B cell (primary cell): Measurements from ENCODE around the gene CYTH4. TPM values are rescaled to one million over a fixed set of nuclear protein-coding genes. Genes with fewer than 3 reads are reported as not detected.
A peak's percentile ranks its signal among the peaks of the same experiment; 100 is the strongest.

ENCODE experiments used
- ATAC-seq: fragments of 200-7000 bp; cut with Tn5 transposase; one replicate; pipeline ENCODE4 v1.10.0; 2021; ENCODE audit warnings: low read depth, mild to moderate bottlenecking, moderate number of reproducible peaks, moderate library complexity
- CTCF ChIA-PET: fragments of 350-600 bp; sonication (Branson Sonifier 250); formaldehyde crosslinking; loops from one replicate; lab custom pipeline; 2021; ENCODE audit warnings: antibody characterized with exemption, inconsistent platforms; lab: Charles Lee
- POLR2A ChIA-PET: fragments of 350-600 bp; sonication (Branson Sonifier 250); formaldehyde crosslinking; loops from one replicate; lab custom pipeline; 2021; ENCODE audit warnings: antibody characterized with exemption; lab: Charles Lee
- DNase-seq: peaks from one replicate; pipeline ENCODE4 v3.0.0; 2013
- H2AFZ ChIP-seq: 2 replicates; pipeline ENCODE4 v1.6.1; 2012; ENCODE audit warnings: mild to moderate bottlenecking, low read depth, low read length; ENCODE audit not compliant: insufficient read depth, poor library complexity, severe bottlenecking
- H3K27ac ChIP-seq, 2 donors: 1 replicate in 1 of 2; 2 replicates in 1 of 2; pipeline ENCODE4 v1.5.1; 2012 to 2013; ENCODE audit warnings: low read length in 2 of 2, mild to moderate bottlenecking in 2 of 2, moderate library complexity in 1 of 2
- H3K27me3 ChIP-seq, 4 experiments: fragments of 200-600 bp in 1 of 4; sonication (generic) in 1 of 4; replicated peaks in 1 of 4; 1 replicate in 2 of 4; 2 replicates in 2 of 4; pipeline versions ENCODE4 v1.6.1 to v1.7.0; 2013 to 2016; ENCODE audit warnings: low read length in 3 of 4, mild to moderate bottlenecking in 2 of 4, mixed read lengths in 1 of 4, moderate library complexity in 1 of 4; ENCODE audit not compliant: insufficient read depth in 4 of 4, control insufficient read depth in 3 of 4; ENCODE audit errors: control extremely low read depth in 1 of 4
- H3K36me3 ChIP-seq, 2 experiments: replicated peaks in 1 of 2; 1 replicate in 1 of 2; 2 replicates in 1 of 2; pipeline versions ENCODE4 v1.6.1 to v1.7.1; 2013; ENCODE audit warnings: low read length in 1 of 2; ENCODE audit not compliant: insufficient read depth in 2 of 2, control insufficient read depth in 1 of 2; ENCODE audit errors: control extremely low read depth in 1 of 2, extremely low read depth in 1 of 2
- H3K4me1 ChIP-seq, 2 donors: fragments of 200-600 bp in 1 of 2; sonication (generic) in 1 of 2; 1 replicate in 1 of 2; 2 replicates in 1 of 2; pipeline versions ENCODE4 v1.5.1 to v1.6.1; 2013 to 2017; ENCODE audit warnings: low read length in 2 of 2; ENCODE audit not compliant: control insufficient read depth in 2 of 2, insufficient read depth in 2 of 2
- H3K4me2 ChIP-seq: replicated peaks from 2 replicates; pipeline ENCODE3; 2012; ENCODE audit warnings: mild to moderate bottlenecking, low read depth, low read length; ENCODE audit not compliant: poor library complexity, severe bottlenecking
- H3K4me3 ChIP-seq, 5 experiments: fragments of 200-600 bp in 1 of 5; sonication (generic) in 1 of 5; 1 replicate in 3 of 5; 2 replicates in 2 of 5; pipeline versions ENCODE4 v1.5.1 to v1.7.0; 2011 to 2016; ENCODE audit warnings: low read length in 4 of 5, mild to moderate bottlenecking in 4 of 5, low read depth in 2 of 5, control low read depth in 1 of 5, moderate library complexity in 1 of 5; ENCODE audit not compliant: insufficient read depth in 1 of 5; ENCODE audit errors: control extremely low read depth in 1 of 5, extremely low read depth in 1 of 5
- H3K79me2 ChIP-seq: fragments of 200-600 bp; sonication (generic); one replicate; pipeline ENCODE4 v1.6.0; 2016; ENCODE audit warnings: low read length; ENCODE audit not compliant: control insufficient read depth, insufficient read depth
- H3K9ac ChIP-seq: fragments of 200-600 bp; sonication (generic); 2 replicates; pipeline ENCODE4 v1.6.1; 2017; ENCODE audit warnings: mild to moderate bottlenecking, low read length, moderate library complexity
- H3K9me3 ChIP-seq, 3 donors: one replicate each; pipeline versions ENCODE4 v1.6.1 to v1.7.1; 2013; ENCODE audit warnings: low read length in 2 of 3; ENCODE audit not compliant: control insufficient read depth in 2 of 3, insufficient read depth in 1 of 3; ENCODE audit errors: control extremely low read depth in 1 of 3
- H4K20me1 ChIP-seq: 2 replicates; pipeline ENCODE4 v1.6.0; 2012; ENCODE audit warnings: mild to moderate bottlenecking, low read length; ENCODE audit not compliant: insufficient read depth, control insufficient read depth, poor library complexity, severe bottlenecking
- H3K27ac Mint-ChIP-seq: one replicate; pipeline ENCODE4 v1.8.0; 2021; ENCODE audit warnings: mixed read lengths
- H3K27me3 Mint-ChIP-seq: one replicate; pipeline ENCODE4 v1.8.0; 2021; ENCODE audit warnings: mixed read lengths
- H3K4me1 Mint-ChIP-seq: one replicate; pipeline ENCODE4 v1.8.0; 2021; ENCODE audit warnings: mixed read lengths
- H3K4me3 Mint-ChIP-seq: one replicate; pipeline ENCODE4 v1.8.0; 2021; ENCODE audit warnings: mixed read lengths
- H3K9me3 Mint-ChIP-seq: one replicate; pipeline ENCODE4 v1.8.0; 2022; ENCODE audit warnings: mixed read lengths; ENCODE audit not compliant: insufficient read depth
- EZH2 ChIP-seq: IDR thresholded peaks from 2 replicates; pipeline ENCODE4 v1.6.1; 2012; ENCODE audit warnings: borderline replicate concordance, low read depth, mild to moderate bottlenecking, moderate library complexity, low read length; ENCODE audit not compliant: insufficient read depth, poor library complexity, severe bottlenecking
- WGBS: methylation state at CpG from one replicate; pipeline ENCODE4 v1.1.5; 2013; ENCODE audit warnings: missing lambda C conversion rate; ENCODE audit not compliant: insufficient coverage; 5-methylcytosine and 5-hydroxymethylcytosine counted together
- intact Hi-C: fragments of 100-400 bp; cut with micrococcal nuclease; formaldehyde crosslinking; loops from one replicate; pipeline ENCODE4 v1.10.0; 2022
- polyA plus RNA-seq: library from polyadenylated mRNA; depleted of rRNA; stranded (reverse); fragments of >200 nt; gene quantifications from 2 replicates; pipeline ENCODE4 v1.2.3, GENCODE V29; 2012
- total RNA-seq, 2 donors: library from RNA; stranded (reverse); fragments of 120-200 nt in 1 of 2; gene quantifications; 1 replicate in 1 of 2; 2 replicates in 1 of 2; pipeline versions ENCODE4 v1.2.3 to v1.2.4, GENCODE V29; 2013 to 2022
- TF ChIP-seq, protein P1 (sequence below): fragments of 200-600 bp; IDR thresholded peaks from one replicate; pipeline ENCODE4 v1.8.0; 2022; ENCODE audit warnings: antibody characterized with exemption, mild to moderate bottlenecking

The CYTH4 gene
- total and polyA plus RNA-seq, 2 donors (not counting 1 experiment from before 2014, with no cell fraction given): 98.0 to 154 TPM

DNA sequence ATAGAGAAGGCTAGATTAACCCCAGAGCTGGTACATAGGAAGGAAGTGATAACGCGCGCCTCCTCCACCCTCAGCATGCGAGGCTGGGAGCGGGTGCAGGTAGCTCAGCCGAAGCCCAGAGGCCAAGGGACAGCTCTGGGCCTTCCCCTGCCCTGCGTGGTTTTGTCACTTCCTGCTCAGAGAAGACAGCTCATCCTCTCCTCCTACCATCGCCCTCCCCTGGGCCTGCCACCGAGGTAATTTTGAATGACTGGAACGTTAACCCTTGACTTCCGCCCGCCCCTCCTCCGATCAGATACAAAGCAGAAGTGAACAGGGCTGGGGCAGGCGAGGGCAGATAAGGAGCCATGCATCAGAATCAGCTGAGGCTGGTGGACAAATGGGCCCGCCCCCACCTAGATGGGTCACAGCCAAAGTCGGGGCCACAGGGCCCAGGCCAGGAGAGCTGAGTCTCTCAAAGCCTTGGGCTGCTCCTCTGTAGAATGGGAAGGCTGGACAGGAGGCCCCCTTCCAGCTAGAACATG lies 39.9 kb upstream of the CYTH4 start:
- intact Hi-C loops: loop anchor here (1.0 to 10.0 kb wide), 6 partner anchors 12 to 715 kb away; partner anchors contain the start of genes ANKRD54, EIF3D and EIF3L
- H2AFZ ChIP-seq: no peak overlapping the region
- peak overlapping the region; percentile 92 for H3K9ac ChIP-seq
- no peaks in the 10 kb centered on the region for H3K9me3 ChIP-seq
- peak; percentile 94 for DNase-seq
- peaks cover 68% of the 10 kb centered on the region for H3K79me2 ChIP-seq
- TF ChIP-seq, protein P1, sequence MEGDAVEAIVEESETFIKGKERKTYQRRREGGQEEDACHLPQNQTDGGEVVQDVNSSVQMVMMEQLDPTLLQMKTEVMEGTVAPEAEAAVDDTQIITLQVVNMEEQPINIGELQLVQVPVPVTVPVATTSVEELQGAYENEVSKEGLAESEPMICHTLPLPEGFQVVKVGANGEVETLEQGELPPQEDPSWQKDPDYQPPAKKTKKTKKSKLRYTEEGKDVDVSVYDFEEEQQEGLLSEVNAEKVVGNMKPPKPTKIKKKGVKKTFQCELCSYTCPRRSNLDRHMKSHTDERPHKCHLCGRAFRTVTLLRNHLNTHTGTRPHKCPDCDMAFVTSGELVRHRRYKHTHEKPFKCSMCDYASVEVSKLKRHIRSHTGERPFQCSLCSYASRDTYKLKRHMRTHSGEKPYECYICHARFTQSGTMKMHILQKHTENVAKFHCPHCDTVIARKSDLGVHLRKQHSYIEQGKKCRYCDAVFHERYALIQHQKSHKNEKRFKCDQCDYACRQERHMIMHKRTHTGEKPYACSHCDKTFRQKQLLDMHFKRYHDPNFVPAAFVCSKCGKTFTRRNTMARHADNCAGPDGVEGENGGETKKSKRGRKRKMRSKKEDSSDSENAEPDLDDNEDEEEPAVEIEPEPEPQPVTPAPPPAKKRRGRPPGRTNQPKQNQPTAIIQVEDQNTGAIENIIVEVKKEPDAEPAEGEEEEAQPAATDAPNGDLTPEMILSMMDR: no peak
- TF ChIP-seq EZH2: no peak
- H4K20me1 ChIP-seq: peaks cover 61% of the 10 kb centered on the region
- H3K27ac ChIP-seq: peak overlapping the region; percentile 80 to 86
- ChIA-PET CTCF (interaction anchor here (0.8 to 17.0 kb wide), 13 partner anchors 12 to 350 kb away, joined by 3 to 377 read pairs (median 3); partner anchors contain the start of gene CYTH4), POLR2A (interaction anchor here (0.8 to 5.5 kb wide), 10 partner anchors 13 to 57 kb away, joined by 3 to 83 read pairs (median 6); partner anchors contain the start of gene CYTH4)
- peaks cover 82% of the 10 kb centered on the region for H3K4me1 Mint-ChIP-seq
- H3K4me3 ChIP-seq: peak overlapping the region; percentile 88 to 99 (median 97)
- H3K4me1 ChIP-seq: peaks cover 63 to 79% of the 10 kb centered on the region in 2 donors
- H3K36me3 ChIP-seq: peaks cover 0 to 47% of the 10 kb centered on the region in 2 experiments
- peak overlapping the region; percentile 89 for H3K27ac Mint-ChIP-seq
- H3K4me3 Mint-ChIP-seq: peak overlapping the region; percentile 97
- H3K4me2 ChIP-seq: peak overlapping the region; percentile 98
- no peaks in the 10 kb centered on the region for H3K9me3 Mint-ChIP-seq
- ATAC-seq: peak; percentile 71
- H3K27me3 Mint-ChIP-seq: no peaks in the 10 kb centered on the region
- no peaks in the 10 kb centered on the region for H3K27me3 ChIP-seq
- 0% methylated on average over 15 of the region's 16 CpGs for WGBS
